ENCODE measurements around the gene PIGR. TPM values are rescaled to one million over a fixed set of nuclear protein-coding genes. Genes with fewer than 3 reads are reported as not detected.
"Not testable (repeated sequence)": the region's sequence is repeated elsewhere in the genome, so short reads cannot be mapped to it uniquely, and the experiment has no call there.

PIGR gene
- total RNA-seq, 1 donor from 2014 or later = not detected

DNA sequence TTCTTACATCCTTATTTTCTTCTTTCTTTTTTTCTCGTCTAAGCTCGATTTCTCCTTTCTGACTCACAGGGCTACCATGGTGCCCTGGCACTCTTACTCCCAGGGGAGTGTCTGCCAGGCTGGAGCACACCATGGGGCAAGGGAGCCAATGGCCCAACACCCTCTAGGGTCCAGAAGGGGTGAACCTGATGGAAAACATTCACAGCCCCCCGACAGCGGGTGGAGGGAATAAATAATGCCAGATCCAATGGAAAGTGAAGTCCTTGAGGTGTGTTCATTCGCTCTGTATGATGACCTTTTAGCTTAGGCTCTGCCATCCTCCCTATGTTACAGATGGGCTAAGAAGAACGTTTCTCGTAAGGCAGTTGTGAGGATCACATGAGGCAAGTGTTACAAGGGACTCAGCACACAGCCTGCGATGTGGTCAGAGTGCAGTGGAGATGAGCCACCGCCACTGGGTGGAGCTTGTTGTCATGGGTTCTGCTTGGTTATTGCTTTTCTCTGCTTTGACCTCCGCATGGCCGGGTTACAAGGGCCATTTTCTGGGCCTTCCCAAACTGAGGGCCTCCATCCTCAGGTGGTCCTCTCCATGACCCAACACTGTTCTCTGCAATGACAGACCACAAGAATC, 21.0 kb downstream of the PIGR start:
- no peaks in the 10 kb centered on the region for H3K27me3 Mint-ChIP-seq (ENCODE audit: unreplicated experiment)
- no peak overlapping the region for H3K27ac Mint-ChIP-seq (ENCODE audit: unreplicated experiment)
- no peaks in the 10 kb centered on the region for H3K4me1 Mint-ChIP-seq (ENCODE audit: low read depth, unreplicated experiment)
- TF ChIP-seq, protein P1, sequence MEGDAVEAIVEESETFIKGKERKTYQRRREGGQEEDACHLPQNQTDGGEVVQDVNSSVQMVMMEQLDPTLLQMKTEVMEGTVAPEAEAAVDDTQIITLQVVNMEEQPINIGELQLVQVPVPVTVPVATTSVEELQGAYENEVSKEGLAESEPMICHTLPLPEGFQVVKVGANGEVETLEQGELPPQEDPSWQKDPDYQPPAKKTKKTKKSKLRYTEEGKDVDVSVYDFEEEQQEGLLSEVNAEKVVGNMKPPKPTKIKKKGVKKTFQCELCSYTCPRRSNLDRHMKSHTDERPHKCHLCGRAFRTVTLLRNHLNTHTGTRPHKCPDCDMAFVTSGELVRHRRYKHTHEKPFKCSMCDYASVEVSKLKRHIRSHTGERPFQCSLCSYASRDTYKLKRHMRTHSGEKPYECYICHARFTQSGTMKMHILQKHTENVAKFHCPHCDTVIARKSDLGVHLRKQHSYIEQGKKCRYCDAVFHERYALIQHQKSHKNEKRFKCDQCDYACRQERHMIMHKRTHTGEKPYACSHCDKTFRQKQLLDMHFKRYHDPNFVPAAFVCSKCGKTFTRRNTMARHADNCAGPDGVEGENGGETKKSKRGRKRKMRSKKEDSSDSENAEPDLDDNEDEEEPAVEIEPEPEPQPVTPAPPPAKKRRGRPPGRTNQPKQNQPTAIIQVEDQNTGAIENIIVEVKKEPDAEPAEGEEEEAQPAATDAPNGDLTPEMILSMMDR (IDR thresholded peaks at IDR 0.05; ENCODE audit: partially characterized antibody, unreplicated experiment) = no peak
- H3K9me3 Mint-ChIP-seq (ENCODE audit: unreplicated experiment) = no peaks in the 10 kb centered on the region
- DNase-seq = peak; percentile 26
- H3K4me3 Mint-ChIP-seq (ENCODE audit: unreplicated experiment) = no peak overlapping the region
- no peaks in the 10 kb centered on the region for H3K36me3 Mint-ChIP-seq (ENCODE audit: unreplicated experiment)

DNA sequence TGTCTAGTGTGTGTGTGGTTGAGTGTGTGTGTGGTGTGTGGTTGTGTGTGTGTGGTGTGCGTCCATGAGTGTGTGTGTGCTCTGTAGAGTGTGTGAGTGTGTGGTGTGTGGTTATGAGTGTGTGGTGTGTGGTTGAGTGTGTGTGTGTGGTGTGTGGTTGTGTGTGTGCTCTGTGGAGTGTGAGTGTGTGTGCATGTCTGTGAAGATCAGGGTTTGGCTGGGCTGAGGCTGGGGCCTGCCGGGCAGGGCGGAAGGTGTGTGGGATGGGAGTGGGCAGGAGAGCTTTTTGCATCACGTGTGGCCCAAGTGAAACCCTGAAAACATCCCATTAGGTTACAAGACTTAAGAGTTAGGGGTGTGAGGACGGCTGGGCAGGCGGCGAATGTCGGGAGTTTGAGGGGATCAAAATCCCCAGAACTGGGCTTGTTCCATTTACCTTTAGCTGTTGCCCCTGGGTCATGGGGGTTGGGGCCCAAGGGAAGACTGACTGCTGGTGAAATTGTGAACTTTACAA, 21.6 kb downstream of the PIGR start:
- Mint-ChIP-seq H3K27me3 (ENCODE audit: unreplicated experiment) (no peaks in the 10 kb centered on the region), H3K4me1 (ENCODE audit: low read depth, unreplicated experiment) (no peaks in the 10 kb centered on the region), H3K36me3 (ENCODE audit: unreplicated experiment) (no peaks in the 10 kb centered on the region), H3K9me3 (ENCODE audit: unreplicated experiment) (no peaks in the 10 kb centered on the region), H3K4me3 (ENCODE audit: unreplicated experiment) (no peak overlapping the region), H3K27ac (ENCODE audit: unreplicated experiment) (no peak overlapping the region)
- TF ChIP-seq, protein P1 (IDR thresholded peaks at IDR 0.05; ENCODE audit: partially characterized antibody, unreplicated experiment) = no peak
- no peak for DNase-seq

DNA sequence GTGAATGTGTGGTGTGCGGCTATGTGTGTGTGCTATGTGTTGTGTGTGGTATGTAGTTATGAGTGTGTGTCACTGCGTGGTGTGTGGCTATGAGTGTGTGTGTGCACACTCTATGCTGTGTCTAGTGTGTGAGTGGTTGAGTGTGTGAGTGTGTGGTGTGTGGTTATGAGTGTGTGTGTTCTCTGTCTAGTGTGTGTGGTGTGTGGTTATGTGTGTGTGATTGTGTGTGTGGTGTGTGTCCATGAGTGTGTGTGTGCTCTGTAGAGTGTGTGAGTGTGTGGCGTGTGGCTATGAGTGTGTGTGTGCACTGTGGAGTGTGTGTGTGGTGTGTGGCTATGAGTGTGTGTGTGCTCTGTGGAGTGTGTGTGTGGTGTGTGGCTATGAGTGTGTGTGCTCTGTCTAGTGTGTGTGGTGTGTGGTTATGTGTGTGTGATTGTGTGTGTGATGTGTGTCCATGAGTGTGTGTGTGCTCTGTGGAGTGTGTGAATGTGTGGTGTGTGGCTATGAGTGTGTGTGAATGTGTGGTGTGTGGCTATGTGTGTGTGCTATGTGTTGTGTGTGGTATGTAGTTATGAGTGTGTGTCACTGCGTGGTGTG, 22.2 kb downstream of the PIGR start:
- H3K4me1 Mint-ChIP-seq (ENCODE audit: low read depth, unreplicated experiment); H3K27ac Mint-ChIP-seq (ENCODE audit: unreplicated experiment); H3K4me3 Mint-ChIP-seq (ENCODE audit: unreplicated experiment); H3K36me3 Mint-ChIP-seq (ENCODE audit: unreplicated experiment); DNase-seq; H3K9me3 Mint-ChIP-seq (ENCODE audit: unreplicated experiment); H3K27me3 Mint-ChIP-seq (ENCODE audit: unreplicated experiment): not testable (repeated sequence)

DNA sequence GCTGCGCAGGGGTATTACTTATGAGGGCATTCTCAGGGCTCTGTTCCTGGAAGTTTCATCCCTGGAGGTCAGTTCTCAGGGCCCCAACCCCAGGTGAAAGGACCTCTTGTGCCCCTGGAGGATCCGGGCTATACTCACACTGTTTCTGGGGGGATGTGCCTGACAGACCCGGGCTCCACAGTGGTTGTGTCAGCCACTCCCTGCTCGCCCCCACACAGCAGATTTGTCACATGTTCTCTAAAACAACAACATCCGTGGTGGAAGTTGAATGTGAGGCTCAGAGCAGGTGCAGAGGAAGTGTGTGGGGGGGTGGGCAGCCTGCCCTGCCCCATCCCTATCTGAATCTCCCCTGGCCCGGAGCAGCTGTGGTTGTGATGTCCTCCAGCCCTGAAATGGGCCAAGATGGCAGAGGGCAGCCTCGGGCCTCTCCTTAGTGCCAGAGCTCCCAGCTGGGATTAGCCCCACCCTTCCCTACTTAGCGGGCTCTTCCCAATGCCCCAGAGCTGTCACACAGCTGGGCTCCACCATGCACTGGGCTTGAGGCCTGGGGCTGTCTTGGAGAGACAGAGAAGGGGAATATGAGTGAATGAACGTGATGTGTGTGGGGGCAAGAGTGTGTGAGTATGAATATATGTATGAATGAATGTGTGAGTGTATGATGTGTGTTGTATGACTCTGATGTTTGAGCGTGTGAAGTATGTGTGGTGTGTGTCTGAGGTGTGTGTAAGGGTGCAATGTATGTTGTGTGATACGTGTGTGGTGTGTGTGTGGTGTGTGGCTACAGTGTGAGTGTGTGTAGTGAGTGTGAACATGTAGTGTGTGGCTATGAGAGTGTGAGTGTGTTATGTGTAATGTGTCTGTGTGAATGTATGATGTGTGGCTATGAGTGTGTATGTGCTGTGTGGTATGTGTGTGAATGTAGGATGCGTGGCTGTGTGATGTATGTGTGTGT, 23.0 kb downstream of the PIGR start:
- TF ChIP-seq, protein P1 (IDR thresholded peaks at IDR 0.05; ENCODE audit: partially characterized antibody, unreplicated experiment) = no peak
- no peak overlapping the region for H3K27ac Mint-ChIP-seq (ENCODE audit: unreplicated experiment)
- no peak for DNase-seq
- no peaks in the 10 kb centered on the region for H3K36me3 Mint-ChIP-seq (ENCODE audit: unreplicated experiment)
- no peaks in the 10 kb centered on the region for H3K4me1 Mint-ChIP-seq (ENCODE audit: low read depth, unreplicated experiment)
- H3K4me3 Mint-ChIP-seq (ENCODE audit: unreplicated experiment) = no peak overlapping the region
- no peaks in the 10 kb centered on the region for H3K9me3 Mint-ChIP-seq (ENCODE audit: unreplicated experiment)
- no peaks in the 10 kb centered on the region for H3K27me3 Mint-ChIP-seq (ENCODE audit: unreplicated experiment)

DNA sequence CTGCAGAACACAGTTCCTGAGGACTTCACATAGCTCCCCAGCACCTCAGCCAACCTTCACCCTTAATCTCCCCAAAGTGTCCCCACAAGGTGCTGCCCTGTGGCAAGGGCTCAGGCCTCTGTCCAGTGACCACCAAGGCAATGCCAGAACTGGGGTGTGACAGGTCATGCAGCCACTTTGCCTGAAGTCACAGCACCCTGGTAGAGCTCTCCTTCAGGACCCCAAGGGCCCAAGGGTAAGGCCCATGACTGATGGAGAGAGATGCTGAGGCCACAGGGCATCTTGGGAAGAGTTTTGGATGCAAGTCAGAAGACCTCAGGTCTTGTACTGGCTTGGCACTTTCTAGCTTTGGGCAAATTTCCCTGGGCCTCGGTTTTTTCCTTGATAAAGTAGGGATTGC, 23.7 kb downstream of the PIGR start:
- Mint-ChIP-seq H3K36me3 (ENCODE audit: unreplicated experiment) (no peaks in the 10 kb centered on the region), H3K4me3 (ENCODE audit: unreplicated experiment) (no peak overlapping the region), H3K9me3 (ENCODE audit: unreplicated experiment) (no peaks in the 10 kb centered on the region), H3K4me1 (ENCODE audit: low read depth, unreplicated experiment) (no peaks in the 10 kb centered on the region), H3K27ac (ENCODE audit: unreplicated experiment) (no peak overlapping the region), H3K27me3 (ENCODE audit: unreplicated experiment) (peaks cover 3% of the 10 kb centered on the region)
- TF ChIP-seq, protein P1 (IDR thresholded peaks at IDR 0.05; ENCODE audit: partially characterized antibody, unreplicated experiment) = no peak
- no peak for DNase-seq
